Cortex of kidney (tissue), 1 donor: Measurements from ENCODE around the gene P2RX2.

ENCODE experiments used
- DNase-seq: peaks from one replicate; lab custom pipeline; 2025; lab: John Stamatoyannopoulos, UW

P2RX2 gene

DNA sequence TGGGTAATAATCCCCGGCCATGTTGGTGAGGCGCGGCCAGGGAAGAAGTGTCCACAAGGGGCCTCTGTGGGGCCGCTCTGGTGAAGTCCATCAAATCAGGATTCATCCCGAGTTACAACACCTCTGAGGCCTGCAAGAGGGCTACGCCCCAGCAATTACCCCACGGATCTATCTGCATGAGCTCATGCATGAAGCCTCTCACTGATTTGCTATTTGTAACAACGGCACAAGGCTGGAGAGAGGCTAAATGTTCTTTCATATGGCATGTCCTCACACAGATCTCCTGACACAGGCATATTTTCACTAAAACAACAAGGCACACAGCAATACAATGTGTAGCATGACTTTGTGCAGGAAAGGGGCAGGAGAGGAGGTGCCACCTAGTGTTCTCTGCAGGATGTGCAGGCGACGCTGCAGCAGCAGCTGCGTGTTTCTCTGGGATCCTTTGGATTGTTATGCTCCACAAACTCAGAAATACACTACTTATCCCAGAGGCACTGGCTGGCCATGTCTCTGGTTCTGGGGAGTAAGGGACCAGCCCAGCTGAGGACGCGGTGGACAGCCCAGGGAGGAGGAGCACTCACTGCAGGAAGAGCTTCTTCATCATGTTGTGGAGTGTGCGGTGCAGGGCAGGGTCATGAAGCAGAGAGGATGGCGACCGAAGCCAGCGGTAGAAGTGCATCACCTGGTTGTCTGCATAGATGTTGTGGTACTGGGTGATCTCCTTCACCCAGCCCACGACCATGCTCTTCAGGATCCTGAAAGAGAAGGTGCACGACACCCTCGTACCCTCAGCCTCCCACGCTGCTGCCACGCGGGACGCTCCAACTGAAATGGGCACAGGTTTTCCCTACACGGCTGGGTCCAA lies 20.2 kb downstream of the P2RX2 start:
- DNase-seq: no peak

DNA sequence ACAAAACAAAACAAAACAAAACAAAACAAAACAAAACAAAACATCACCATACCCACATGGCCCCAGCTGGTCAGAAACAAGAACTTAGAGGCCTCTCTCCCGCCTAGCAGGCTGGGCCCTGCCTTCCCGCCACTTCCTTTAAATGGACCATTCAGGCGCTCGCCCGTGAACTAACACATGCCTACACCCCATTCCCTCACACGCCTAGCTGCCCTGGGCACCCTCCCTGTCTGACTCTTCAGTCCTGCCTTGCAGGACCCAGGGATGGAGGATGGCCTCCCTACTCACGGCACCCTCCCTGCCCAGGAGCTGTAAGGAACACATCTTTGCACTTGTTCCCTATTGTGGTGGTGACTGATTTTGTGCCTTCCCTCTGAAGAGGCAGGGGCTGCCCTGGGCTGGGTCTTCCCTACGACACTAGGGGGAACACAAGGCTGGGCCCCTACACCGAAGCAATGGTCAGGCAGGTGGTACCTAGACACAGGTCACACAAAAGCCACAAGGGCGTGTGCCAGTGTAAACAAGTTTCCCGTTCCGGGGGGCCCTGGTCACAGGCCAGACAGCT lies 21.5 kb downstream of the P2RX2 start:
- DNase-seq: no peak

- DNase-seq: no peak
Observed at GRCh38 chr12:132640936-132641335, 22.4 kb downstream of the P2RX2 start.

DNA sequence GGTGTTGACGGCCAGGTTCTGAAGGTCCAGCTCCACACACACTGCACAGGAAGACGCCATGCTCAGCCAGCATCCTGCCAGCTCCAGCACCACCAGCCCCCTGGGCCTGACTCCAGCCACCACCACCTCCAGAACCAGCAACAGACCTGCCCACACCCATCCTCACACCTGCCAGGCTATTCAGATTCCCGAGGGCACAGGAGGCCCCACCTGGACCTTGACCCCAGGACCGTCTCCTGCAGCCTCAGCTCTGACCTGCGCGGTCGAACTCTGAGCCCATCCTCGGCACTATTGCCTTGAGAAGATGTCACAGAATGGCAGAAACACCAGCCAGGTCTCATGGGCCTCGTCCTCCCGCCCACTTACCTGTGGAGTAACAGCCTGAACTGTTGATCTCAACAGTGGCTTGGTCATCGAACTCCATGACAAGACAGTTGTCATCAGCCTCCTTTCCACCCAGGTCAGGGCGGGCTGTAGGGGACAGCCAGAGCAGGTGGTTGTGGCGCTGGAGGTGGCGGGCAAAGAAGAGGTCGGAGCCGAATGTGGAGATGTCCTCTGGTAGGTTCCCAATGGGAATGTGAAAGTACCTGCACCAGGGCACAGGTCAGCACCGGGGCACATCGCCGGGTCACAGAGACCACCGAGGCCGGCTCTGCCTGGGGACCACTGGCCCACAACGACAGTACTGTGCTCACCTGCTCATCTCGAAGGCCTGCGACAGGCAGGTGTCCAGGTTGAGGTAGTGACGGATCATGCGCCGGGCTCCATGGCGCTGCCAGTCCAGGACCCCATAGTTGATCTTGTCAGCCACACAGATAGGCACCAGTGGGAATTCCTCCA lies 23.5 kb downstream of the P2RX2 start:
- no peak for DNase-seq

DNA sequence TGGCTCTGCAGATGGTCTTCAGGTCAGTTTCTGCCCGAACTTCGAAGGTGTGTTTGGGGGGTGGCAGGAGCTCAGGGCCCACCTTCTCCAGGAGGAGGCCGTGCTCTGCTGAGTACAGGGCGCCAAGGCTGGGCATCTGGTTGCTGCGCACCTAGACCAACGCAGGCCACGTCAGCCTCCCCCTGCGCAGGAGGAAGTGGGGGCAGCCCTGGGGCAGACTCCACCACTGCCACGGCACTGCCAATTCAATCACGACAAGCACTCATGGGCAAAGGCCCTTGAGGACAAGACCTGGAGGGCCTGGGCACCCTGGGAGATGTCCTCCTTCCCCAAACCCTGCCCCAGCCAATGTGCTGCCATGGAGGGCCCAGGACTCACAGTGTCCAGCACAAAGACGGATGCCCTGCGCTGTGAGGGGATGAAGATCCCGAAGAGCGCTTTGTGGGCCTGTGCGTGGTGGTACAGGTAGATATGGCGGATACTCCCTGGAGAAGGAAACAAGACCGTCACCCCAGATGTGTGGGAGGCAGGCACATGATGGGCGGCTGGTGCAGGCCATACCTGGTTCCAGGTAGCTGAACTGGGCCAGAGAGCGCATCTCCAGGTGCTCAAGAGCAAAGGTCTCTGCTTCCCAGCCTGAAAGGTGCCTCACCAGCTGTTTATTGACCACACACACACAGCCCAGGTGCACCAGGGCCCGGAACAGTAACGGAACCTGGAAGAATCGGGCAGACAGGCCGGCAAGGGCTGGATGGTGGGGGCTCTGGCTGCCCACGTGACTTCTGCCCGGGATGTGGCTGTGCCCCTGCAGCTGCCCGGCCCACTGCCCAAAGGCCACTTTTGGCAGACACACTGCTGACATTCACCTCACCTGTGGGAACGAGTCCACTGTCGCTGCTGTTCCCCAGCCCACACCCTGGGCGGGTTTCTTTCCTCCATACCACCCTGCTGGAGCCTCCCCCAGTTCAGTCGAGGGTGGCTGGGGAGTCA lies 24.6 kb downstream of the P2RX2 start:
- no peak for DNase-seq

GRCh38 chr12:132646850-132647249 lies 28.3 kb downstream of the P2RX2 start:
- no peak for DNase-seq

- DNase-seq: no peak
Observed at GRCh38 chr12:132647858-132648257, 29.3 kb downstream of the P2RX2 start.

GRCh38 chr12:132648616-132649225 lies 30.1 kb downstream of the P2RX2 start:
- no peak for DNase-seq

DNA sequence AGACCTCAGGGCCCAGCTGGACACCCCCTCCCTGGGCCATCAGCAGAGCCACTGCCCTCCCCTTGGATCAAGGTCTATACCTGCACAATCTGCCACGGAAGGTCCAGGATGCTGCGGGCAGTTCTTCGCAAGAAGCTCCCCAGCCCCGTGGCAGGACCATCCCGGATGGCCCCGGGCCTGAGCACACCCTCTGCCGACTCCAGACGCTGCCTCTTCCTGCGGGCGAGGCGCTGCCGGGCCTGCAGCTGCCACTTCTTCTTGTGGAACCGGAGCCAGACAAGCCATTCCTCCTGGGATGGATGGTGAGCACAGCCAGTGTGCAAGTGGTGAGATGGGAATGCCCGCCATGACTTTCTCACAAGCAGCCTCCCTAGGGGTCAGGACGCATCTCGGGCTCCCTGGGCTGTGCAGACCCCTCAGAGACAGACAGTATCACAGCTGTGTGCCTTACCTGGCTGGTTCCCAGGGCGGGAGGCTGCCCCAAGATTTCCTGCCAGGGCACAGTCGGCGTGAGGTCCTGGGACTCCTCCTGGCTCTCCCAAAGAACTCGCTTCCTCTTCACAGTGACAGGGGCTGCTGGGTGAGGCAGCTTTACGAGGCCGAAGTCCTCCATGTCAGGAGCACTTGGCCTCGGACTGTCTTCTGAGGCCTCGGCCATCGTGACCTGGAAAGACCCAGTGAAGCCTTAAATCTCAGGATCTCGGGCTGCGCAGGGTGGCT lies 30.8 kb downstream of the P2RX2 start:
- no peak for DNase-seq

DNA sequence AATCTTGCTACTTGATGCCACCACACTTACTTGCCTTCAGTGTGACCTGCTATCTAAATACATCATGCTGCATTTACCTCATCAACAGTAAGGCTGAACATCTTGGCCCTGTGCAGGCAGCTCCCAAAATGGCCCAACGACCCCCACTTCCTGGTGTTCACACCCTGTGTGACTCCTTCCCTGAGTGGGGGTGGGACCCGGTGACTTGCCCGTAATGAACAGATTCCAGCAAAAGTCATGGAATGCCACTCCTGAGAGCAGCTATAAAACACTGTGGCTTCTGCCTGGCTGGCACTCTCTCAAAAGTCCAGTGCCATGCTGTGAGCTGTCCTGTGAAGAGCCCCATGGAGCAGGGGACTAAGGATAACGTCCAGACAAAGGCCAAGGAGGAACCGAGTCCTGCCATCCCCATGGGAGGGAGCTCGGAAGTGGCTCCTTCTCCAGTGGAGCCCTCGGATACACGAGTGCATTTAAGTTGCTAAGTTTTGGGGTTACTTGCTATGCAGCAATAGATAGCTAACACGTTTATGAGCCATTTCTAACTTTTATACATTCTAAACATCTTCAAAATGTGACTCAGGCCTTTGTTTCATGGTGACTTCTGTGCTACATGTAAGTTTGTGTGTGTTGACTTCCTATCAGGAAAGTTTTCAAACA lies 33.0 kb downstream of the P2RX2 start:
- DNase-seq: no peak

DNA sequence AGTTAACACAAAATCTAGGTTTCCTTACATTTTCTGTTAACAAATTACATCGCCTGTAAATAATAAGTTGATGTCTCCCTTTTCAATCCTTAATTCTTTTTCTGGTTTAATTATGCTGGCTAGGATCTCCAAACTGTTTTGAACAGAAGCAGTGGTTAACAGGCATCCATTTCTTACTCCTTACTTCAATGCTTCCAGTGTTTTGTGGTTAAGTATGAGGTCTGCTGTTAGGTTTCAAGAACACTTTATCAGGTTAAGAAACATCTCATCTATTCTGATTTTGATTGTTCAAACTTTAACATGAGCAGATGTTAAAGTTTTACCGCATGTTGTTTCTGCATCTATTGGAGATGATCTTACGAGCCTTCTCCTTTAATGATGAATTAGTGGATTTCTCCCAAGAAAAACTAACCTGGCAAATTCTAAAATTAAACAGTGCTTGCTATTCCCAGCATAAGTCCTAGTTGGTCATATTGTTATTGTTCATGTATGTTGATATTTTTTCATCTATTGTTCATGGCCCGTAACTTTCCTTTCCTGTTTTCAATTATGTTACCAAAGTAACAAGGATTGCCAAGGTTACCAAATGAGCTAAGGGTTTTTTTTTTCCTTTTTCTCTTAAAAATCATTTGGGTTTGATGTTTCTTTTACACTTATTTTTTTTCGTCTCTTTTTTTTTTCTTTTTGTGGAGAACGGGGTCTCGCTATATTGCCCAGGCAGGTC lies 35.2 kb downstream of the P2RX2 start:
- no peak for DNase-seq

GRCh38 chr12:132657004-132657727 lies 38.6 kb downstream of the P2RX2 start:
- DNase-seq: no peak

DNA sequence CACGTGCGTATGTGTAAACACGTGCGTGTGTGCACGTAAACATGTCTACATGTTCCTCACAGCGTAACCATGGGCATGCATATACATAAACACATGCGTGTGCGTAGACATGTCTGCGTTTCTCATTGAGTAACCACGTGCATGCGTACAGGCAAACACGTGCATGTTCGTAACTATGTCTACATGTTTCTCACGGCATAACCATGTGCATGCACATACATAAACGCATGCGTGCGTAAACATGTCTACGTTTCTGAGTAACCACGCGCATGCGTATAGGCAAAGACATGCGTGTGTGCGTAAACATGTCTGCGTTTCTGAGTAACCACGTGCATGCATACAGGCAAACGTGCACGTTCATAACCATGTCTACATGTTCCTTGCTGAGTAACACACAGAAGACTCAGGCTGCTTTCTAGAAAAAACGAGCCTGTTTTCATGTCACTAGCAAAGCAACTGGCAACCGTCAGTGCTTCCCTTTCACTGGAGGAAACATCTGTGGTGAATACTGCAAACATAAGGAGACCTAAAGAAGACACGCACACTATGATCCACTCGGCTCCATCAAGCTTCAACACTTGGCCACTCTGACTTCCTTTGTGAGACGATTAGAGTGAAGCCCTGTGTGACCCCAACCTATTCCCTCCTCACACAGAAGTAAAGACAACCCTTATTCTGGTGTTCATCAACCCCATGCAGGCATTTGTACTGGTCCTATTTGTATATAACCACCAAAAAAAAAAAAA lies 39.7 kb downstream of the P2RX2 start:
- DNase-seq: no peak

DNA sequence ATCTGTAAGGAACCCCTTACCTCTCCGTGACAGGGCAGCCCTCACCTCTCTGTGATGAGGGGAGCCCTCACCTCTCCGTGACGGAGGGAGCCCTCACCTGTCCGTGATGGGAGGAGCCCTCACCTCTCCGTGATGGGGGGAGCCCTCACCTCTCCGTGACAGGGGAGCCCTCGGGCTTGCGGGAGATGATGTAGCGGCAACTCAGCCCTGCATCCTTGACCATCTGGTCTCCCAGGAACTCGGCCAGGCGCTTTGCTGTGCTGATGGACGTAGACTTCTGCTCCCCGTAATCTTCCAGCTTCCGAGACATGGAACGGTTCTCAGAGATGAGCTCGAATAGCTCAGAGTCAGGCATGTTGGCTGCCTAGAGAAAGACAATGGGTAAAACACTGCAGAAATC lies 40.6 kb downstream of the P2RX2 start:
- DNase-seq: no peak

- no peak for DNase-seq
Observed at GRCh38 chr12:132660052-132660451, 41.5 kb downstream of the P2RX2 start.

DNA sequence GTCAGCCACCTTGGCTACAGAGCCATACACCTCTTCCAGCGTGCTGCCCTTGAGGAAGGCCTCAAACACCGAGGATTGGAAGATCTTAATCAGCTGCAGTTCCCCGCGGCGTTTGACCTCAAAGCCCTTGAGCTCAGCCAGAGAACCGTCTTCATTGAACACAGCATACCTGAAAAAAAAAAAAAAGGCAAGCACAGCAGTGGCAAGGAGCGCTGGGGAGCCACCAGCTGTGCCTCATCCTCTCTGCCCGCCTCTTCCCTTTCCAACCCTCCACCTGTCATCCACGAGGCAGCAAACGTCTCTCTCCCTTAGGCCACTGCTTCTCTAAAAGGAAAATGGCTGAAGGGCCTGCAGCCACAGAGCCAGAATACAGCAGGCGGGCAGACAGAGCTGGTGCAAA lies 42.4 kb downstream of the P2RX2 start:
- DNase-seq: no peak

DNA sequence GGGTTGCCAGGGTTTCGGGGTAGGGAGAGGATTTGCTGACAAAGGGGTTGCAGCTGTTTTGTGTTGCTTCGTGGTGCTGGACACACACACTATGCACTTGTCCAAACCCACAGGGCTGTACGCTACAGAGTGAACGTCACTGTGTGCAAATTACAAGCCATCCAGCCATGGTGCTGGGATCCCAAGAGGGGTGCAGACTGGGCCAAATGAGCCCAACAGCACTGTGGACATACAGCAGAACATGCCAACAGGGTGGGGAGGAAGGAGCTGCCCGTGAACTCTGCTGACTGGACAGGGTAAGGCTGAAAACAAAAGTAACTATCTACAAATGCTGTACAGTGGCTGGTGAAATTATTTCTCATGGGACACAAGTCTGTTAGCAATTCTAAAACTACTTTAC lies 43.4 kb downstream of the P2RX2 start:
- DNase-seq: no peak
